ENCODE data around the gene INSR. TPM values are rescaled to one million over a fixed set of nuclear protein-coding genes. Genes with fewer than 3 reads are reported as not detected.

Gene INSR
- polyA plus RNA-seq, 1 of the 3 experiments (the other 2 are of a cell fraction): 3.6 TPM

DNA sequence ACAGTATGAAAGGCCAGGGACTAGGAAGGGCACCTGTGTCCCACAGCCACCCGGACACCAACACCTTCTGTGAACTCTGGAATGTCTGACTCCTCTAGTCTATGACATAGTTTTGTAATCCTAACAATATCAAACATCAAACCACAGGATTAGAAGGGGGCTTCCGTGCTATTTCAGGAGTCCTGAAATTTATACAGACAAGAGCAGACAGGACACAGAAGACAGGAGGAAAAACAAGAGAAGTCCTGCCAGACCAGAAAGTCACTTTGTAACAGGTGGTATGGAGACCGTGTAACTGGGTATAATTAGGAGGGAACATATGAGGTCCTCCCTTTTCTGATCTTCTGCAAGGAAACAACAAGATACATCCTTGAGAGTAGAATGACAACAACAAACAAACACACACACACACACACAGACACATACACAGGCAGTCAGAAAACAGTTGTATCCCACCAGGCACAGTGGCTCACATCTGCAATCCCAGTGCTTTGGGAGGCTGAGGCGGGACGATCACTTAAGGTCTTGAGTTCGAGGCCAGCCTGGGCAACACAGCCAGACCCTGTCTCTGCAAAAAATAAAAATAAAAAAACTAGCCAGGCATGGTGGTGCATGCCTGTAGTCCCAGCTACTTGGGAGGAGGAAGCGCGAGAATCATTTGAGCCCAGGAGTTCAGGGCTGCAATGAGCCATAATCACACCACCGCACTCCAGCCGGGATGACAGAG lies 13.1 kb downstream of the INSR start:
- Histone ChIP-seq H3F3A (replicated peaks; ENCODE audit: insufficient read depth) (no peaks in the 10 kb centered on the region), H3K4me1 (ENCODE audit: control insufficient read depth in 1 of 2, insufficient read depth in 2 of 2, low read depth in 1 of 2, low read length in 1 of 2) (no peaks in the 10 kb centered on the region), H3K36me3 (replicated peaks in 1 of 2; ENCODE audit: control insufficient read depth in 1 of 2, insufficient read depth in 2 of 2, low read length in 1 of 2) (no peaks in the 10 kb centered on the region)

DNA sequence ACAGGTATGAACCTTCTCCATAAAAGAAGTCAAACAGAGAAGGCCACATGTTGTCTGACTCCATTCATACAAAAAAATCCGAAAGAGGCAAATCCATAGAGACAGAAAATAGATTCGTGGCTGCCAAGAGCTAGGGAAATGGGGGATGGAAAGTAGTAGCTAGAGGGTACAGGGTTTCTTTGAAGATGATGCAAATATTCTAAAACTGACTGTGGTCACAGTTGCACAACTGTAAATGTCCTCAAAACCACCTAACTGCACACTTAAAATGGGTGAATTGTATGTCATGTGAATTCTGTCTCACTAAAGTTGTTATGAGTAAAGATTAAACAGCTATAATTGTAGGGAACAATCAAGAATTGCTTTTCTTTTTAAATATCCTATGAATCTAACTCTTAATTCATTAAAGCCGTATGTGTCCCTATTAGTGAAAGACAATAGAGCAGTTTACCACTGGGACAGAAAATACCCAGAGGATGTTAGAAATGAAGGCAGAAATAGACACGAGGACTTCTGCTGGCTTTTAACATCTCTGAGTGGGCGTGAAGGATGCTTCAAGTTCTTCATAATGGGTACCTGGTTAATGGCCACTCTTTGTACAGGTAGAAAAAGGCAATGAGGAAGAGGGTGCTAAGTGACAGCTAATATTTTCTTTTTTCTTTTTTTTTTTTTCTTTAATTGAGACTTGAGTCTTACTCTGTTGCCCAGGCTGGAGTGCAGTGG lies 21.2 kb downstream of the INSR start:
- POLR2A ChIA-PET: no interaction called here
- Histone ChIP-seq H3K9me3 (no peaks in the 10 kb centered on the region), H2AFZ (ENCODE audit: low read depth) (no peak overlapping the region), H3K27me3 (ENCODE audit: insufficient read depth) (no peaks in the 10 kb centered on the region), H4K20me1 (ENCODE audit: insufficient read depth) (no peaks in the 10 kb centered on the region), H3K9me2 (no peaks in the 10 kb centered on the region), H3K9ac (no peak overlapping the region), H3K79me2 (ENCODE audit: insufficient read depth) (no peaks in the 10 kb centered on the region), H3K4me2 (no peak overlapping the region), H3K4me1 (ENCODE audit: control insufficient read depth in 1 of 2, insufficient read depth in 2 of 2, low read depth in 1 of 2, low read length in 1 of 2) (no peaks in the 10 kb centered on the region), H3K4me3 (ENCODE audit: low read depth in 2 of 2, low read length in 1 of 2) (no peak overlapping the region), H3K36me3 (replicated peaks in 1 of 2; ENCODE audit: control insufficient read depth in 1 of 2, insufficient read depth in 2 of 2, low read length in 1 of 2) (no peaks in the 10 kb centered on the region), H3K27ac (ENCODE audit: low read depth in 2 of 2, low read length in 1 of 2) (no peak overlapping the region), H3F3A (replicated peaks; ENCODE audit: insufficient read depth) (no peaks in the 10 kb centered on the region)
- DNase-seq: no peak
- 90% methylated on average over 5 of the region's 5 CpGs for WGBS (ENCODE audit: low lambda C conversion rate)
- CTCF ChIA-PET: interaction anchor here (1.1 to 1.5 kb wide), 3 partner anchors 13 to 171 kb away, joined by 3 to 4 read pairs (median 4); no protein-coding TSS in a partner anchor
- no peak for TF ChIP-seq JUND (IDR thresholded peaks at IDR 0.05)
- no peak for TF ChIP-seq YY1 (IDR thresholded peaks at IDR 0.05; ENCODE audit: low read depth)
- TF ChIP-seq ELF1 (IDR thresholded peaks at IDR 0.05): no peak
- TF ChIP-seq, protein P1, sequence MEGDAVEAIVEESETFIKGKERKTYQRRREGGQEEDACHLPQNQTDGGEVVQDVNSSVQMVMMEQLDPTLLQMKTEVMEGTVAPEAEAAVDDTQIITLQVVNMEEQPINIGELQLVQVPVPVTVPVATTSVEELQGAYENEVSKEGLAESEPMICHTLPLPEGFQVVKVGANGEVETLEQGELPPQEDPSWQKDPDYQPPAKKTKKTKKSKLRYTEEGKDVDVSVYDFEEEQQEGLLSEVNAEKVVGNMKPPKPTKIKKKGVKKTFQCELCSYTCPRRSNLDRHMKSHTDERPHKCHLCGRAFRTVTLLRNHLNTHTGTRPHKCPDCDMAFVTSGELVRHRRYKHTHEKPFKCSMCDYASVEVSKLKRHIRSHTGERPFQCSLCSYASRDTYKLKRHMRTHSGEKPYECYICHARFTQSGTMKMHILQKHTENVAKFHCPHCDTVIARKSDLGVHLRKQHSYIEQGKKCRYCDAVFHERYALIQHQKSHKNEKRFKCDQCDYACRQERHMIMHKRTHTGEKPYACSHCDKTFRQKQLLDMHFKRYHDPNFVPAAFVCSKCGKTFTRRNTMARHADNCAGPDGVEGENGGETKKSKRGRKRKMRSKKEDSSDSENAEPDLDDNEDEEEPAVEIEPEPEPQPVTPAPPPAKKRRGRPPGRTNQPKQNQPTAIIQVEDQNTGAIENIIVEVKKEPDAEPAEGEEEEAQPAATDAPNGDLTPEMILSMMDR (IDR thresholded peaks at IDR 0.05): no peak
- TF ChIP-seq, protein P2, sequence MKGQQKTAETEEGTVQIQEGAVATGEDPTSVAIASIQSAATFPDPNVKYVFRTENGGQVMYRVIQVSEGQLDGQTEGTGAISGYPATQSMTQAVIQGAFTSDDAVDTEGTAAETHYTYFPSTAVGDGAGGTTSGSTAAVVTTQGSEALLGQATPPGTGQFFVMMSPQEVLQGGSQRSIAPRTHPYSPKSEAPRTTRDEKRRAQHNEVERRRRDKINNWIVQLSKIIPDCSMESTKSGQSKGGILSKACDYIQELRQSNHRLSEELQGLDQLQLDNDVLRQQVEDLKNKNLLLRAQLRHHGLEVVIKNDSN (IDR thresholded peaks at IDR 0.05; ENCODE audit: borderline replicate concordance, low read depth): no peak
- TF ChIP-seq RCOR1 (IDR thresholded peaks at IDR 0.05; ENCODE audit: low read length): no peak
- no peak for TF ChIP-seq GABPA (IDR thresholded peaks at IDR 0.05; ENCODE audit: low read depth)
- no peak for TF ChIP-seq RFX5 (IDR thresholded peaks at IDR 0.05; ENCODE audit: low read length)
- no peak for TF ChIP-seq FOSL2 (IDR thresholded peaks at IDR 0.05; ENCODE audit: borderline replicate concordance, low read depth)
- TF ChIP-seq EZH2phosphoT487 (IDR thresholded peaks at IDR 0.05; ENCODE audit: borderline replicate concordance, low read depth): no peak
- TF ChIP-seq POLR2AphosphoS5 (IDR thresholded peaks at IDR 0.05; ENCODE audit: low read depth, low read length): no peak
- no peak for TF ChIP-seq NFIC (IDR thresholded peaks at IDR 0.05; ENCODE audit: borderline replicate concordance)
- TF ChIP-seq, protein P3, sequence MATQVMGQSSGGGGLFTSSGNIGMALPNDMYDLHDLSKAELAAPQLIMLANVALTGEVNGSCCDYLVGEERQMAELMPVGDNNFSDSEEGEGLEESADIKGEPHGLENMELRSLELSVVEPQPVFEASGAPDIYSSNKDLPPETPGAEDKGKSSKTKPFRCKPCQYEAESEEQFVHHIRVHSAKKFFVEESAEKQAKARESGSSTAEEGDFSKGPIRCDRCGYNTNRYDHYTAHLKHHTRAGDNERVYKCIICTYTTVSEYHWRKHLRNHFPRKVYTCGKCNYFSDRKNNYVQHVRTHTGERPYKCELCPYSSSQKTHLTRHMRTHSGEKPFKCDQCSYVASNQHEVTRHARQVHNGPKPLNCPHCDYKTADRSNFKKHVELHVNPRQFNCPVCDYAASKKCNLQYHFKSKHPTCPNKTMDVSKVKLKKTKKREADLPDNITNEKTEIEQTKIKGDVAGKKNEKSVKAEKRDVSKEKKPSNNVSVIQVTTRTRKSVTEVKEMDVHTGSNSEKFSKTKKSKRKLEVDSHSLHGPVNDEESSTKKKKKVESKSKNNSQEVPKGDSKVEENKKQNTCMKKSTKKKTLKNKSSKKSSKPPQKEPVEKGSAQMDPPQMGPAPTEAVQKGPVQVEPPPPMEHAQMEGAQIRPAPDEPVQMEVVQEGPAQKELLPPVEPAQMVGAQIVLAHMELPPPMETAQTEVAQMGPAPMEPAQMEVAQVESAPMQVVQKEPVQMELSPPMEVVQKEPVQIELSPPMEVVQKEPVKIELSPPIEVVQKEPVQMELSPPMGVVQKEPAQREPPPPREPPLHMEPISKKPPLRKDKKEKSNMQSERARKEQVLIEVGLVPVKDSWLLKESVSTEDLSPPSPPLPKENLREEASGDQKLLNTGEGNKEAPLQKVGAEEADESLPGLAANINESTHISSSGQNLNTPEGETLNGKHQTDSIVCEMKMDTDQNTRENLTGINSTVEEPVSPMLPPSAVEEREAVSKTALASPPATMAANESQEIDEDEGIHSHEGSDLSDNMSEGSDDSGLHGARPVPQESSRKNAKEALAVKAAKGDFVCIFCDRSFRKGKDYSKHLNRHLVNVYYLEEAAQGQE (IDR thresholded peaks at IDR 0.05; ENCODE audit: low read depth, low read length): no peak
- TF ChIP-seq NRF1 (IDR thresholded peaks at IDR 0.05; ENCODE audit: low read depth, low read length): no peak

More for the DNA sequence above, 13.1 kb downstream of the INSR start:
- H3K4me3 ChIP-seq (ENCODE audit: low read depth in 2 of 2, low read length in 1 of 2): no peak overlapping the region
- no peak overlapping the region for H3K4me2 ChIP-seq
- H4K20me1 ChIP-seq (ENCODE audit: insufficient read depth): no peaks in the 10 kb centered on the region
- no peaks in the 10 kb centered on the region for H3K9me2 ChIP-seq
- WGBS (ENCODE audit: low lambda C conversion rate): 87% methylated on average over 10 of the region's 10 CpGs
- no peak for DNase-seq
- ChIA-PET CTCF (interaction anchor here (0.9 kb wide), 1 partner anchor 132 kb away, joined by 3 read pairs; no protein-coding TSS in a partner anchor), POLR2A (no interaction called here)
- H3K27ac ChIP-seq (ENCODE audit: low read depth in 2 of 2, low read length in 1 of 2): no peak overlapping the region
- H2AFZ ChIP-seq (ENCODE audit: low read depth): no peak overlapping the region
- TF ChIP-seq, protein P2 (IDR thresholded peaks at IDR 0.05; ENCODE audit: borderline replicate concordance, low read depth): no peak
- TF ChIP-seq, protein P4, sequence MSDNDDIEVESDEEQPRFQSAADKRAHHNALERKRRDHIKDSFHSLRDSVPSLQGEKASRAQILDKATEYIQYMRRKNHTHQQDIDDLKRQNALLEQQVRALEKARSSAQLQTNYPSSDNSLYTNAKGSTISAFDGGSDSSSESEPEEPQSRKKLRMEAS (IDR thresholded peaks at IDR 0.05; ENCODE audit: low read depth): no peak
- H3K9ac ChIP-seq: no peak overlapping the region
- H3K79me2 ChIP-seq (ENCODE audit: insufficient read depth): no peaks in the 10 kb centered on the region
- H3K9me3 ChIP-seq: no peaks in the 10 kb centered on the region
- H3K27me3 ChIP-seq (ENCODE audit: insufficient read depth): no peaks in the 10 kb centered on the region
